Measurements from ENCODE around the gene ANXA3. TPM values are rescaled to one million over a fixed set of nuclear protein-coding genes. Genes with fewer than 3 reads are reported as not detected.

ANXA3 gene
- total RNA-seq, 1 donor from 2014 or later: 34.5 TPM

- Histone ChIP-seq H3K36me3 (no peaks in the 10 kb centered on the region), H3K27ac (replicated peaks) (peak overlapping the region; percentile 68), H3K4me1 (peaks cover 52% of the 10 kb centered on the region), H3K27me3 (ENCODE audit: low read depth) (no peaks in the 10 kb centered on the region), H3K9me3 (replicated peaks) (no peaks in the 10 kb centered on the region), H3K4me3 (no peak overlapping the region)
- TF ChIP-seq CTCF (IDR thresholded peaks at IDR 0.05; ENCODE audit: borderline replicate concordance): no peak
- intact Hi-C loops (cut with micrococcal nuclease): no loop called here
- no peak for DNase-seq
These were observed 78.5 kb downstream of the ANXA3 start for GRCh38 chr4:78629991-78630541.

- no peak for TF ChIP-seq CTCF (IDR thresholded peaks at IDR 0.05; ENCODE audit: borderline replicate concordance)
- H3K4me3 ChIP-seq: no peak overlapping the region
- no peaks in the 10 kb centered on the region for H3K27me3 ChIP-seq (ENCODE audit: low read depth)
- intact Hi-C loops (cut with micrococcal nuclease): no loop called here
- peaks cover 52% of the 10 kb centered on the region for H3K4me1 ChIP-seq
- no peak for DNase-seq
- no peaks in the 10 kb centered on the region for H3K36me3 ChIP-seq
- peak overlapping the region; percentile 68 for H3K27ac ChIP-seq (replicated peaks)
- H3K9me3 ChIP-seq (replicated peaks): no peaks in the 10 kb centered on the region
These were observed 79.0 kb downstream of the ANXA3 start for GRCh38 chr4:78630615-78631014.

- Histone ChIP-seq H3K27me3 (ENCODE audit: low read depth) (no peaks in the 10 kb centered on the region), H3K27ac (replicated peaks) (peak overlapping the region; percentile 81), H3K36me3 (no peaks in the 10 kb centered on the region), H3K9me3 (replicated peaks) (no peaks in the 10 kb centered on the region), H3K4me1 (peaks cover 49% of the 10 kb centered on the region), H3K4me3 (no peak overlapping the region)
- peak; percentile 40 for DNase-seq
- TF ChIP-seq CTCF (IDR thresholded peaks at IDR 0.05; ENCODE audit: borderline replicate concordance): no peak
- intact Hi-C loops (cut with micrococcal nuclease): no loop called here
These were observed 82.6 kb downstream of the ANXA3 start for GRCh38 chr4:78634011-78634664.

GRCh38 chr4:78638337-78639172 lies 87.0 kb downstream of the ANXA3 start:
- intact Hi-C loops (cut with micrococcal nuclease): no loop called here
- Histone ChIP-seq H3K9me3 (replicated peaks) (no peaks in the 10 kb centered on the region), H3K27ac (replicated peaks) (no peak overlapping the region)

More at GRCh38 chr4:78638337-78639172, 87.0 kb downstream of the ANXA3 start:
- no peaks in the 10 kb centered on the region for H3K36me3 ChIP-seq
- DNase-seq: no peak
- H3K4me1 ChIP-seq: peaks cover 18% of the 10 kb centered on the region
- TF ChIP-seq CTCF (IDR thresholded peaks at IDR 0.05; ENCODE audit: borderline replicate concordance): no peak
- no peak overlapping the region for H3K4me3 ChIP-seq
- H3K27me3 ChIP-seq (ENCODE audit: low read depth): no peaks in the 10 kb centered on the region
